WERI-Rb-1 (cell line): ENCODE data around the gene ZBTB20.

Source experiments
- DNase-seq: peaks from one replicate; pipeline ENCODE4 v3.0.0-alpha.2; 2020
- H3K27ac ChIP-seq: fragments of 250-450 bp; sonication (Bioruptor Pico); 2 replicates; pipeline ENCODE4 v1.5.1; 2020; ENCODE audit warnings: mild to moderate bottlenecking, moderate library complexity
- H3K27me3 ChIP-seq: fragments of 250-450 bp; sonication (Bioruptor Pico); 2 replicates; pipeline ENCODE4 v1.5.1; 2021; ENCODE audit warnings: mild to moderate bottlenecking, low read depth, moderate library complexity; ENCODE audit not compliant: insufficient read depth, severe bottlenecking
- H3K36me3 ChIP-seq: fragments of 250-450 bp; sonication (Bioruptor Pico); 2 replicates; pipeline ENCODE4 v1.5.1; 2020; ENCODE audit warnings: mild to moderate bottlenecking, moderate library complexity
- H3K4me3 ChIP-seq: 2 replicates; pipeline ENCODE4 v1.5.1; 2011; ENCODE audit warnings: low read depth, mild to moderate bottlenecking, control low read depth, low read length
- H3K9me3 ChIP-seq: fragments of 250-450 bp; sonication (Bioruptor Pico); 2 replicates; pipeline ENCODE4 v1.5.1; 2021; ENCODE audit warnings: mild to moderate bottlenecking, moderate library complexity; ENCODE audit not compliant: severe bottlenecking
- CTCF ChIP-seq: IDR thresholded peaks from 2 replicates; pipeline ENCODE4 v1.5.1; 2011; ENCODE audit warnings: low read depth, mild to moderate bottlenecking, control low read depth, inconsistent platforms, low read length

Gene ZBTB20

GRCh38 chr3:114464548-114464947 is 682.5 kb downstream of the ZBTB20 start:
- no peak for TF ChIP-seq CTCF
- Histone ChIP-seq H3K36me3 (no peaks in the 10 kb centered on the region), H3K4me3 (no peak overlapping the region), H3K9me3 (no peaks in the 10 kb centered on the region), H3K27ac (no peak overlapping the region), H3K27me3 (peaks cover 21% of the 10 kb centered on the region)
- DNase-seq, result no peak

- peaks cover 34% of the 10 kb centered on the region for H3K27me3 ChIP-seq
These were observed 684.3 kb downstream of the ZBTB20 start for GRCh38 chr3:114462750-114463149.

GRCh38 chr3:114460459-114460858 is 686.6 kb downstream of the ZBTB20 start:
- no peaks in the 10 kb centered on the region for H3K9me3 ChIP-seq
- TF ChIP-seq CTCF, result no peak

More at GRCh38 chr3:114462750-114463149, 684.3 kb downstream of the ZBTB20 start:
- no peaks in the 10 kb centered on the region for H3K9me3 ChIP-seq
- no peak for TF ChIP-seq CTCF
- no peak overlapping the region for H3K27ac ChIP-seq
- DNase-seq, result no peak
- no peak overlapping the region for H3K4me3 ChIP-seq
- no peaks in the 10 kb centered on the region for H3K36me3 ChIP-seq

GRCh38 chr3:114456742-114457141 is 690.3 kb downstream of the ZBTB20 start:
- Histone ChIP-seq H3K27ac (no peak overlapping the region), H3K27me3 (peaks cover 71% of the 10 kb centered on the region), H3K36me3 (no peaks in the 10 kb centered on the region), H3K4me3 (no peak overlapping the region), H3K9me3 (no peaks in the 10 kb centered on the region)
- no peak for DNase-seq
- no peak for TF ChIP-seq CTCF

More at GRCh38 chr3:114460459-114460858, 686.6 kb downstream of the ZBTB20 start:
- no peak overlapping the region for H3K27ac ChIP-seq
- H3K36me3 ChIP-seq, result no peaks in the 10 kb centered on the region
- no peak overlapping the region for H3K4me3 ChIP-seq
- DNase-seq, result no peak
- H3K27me3 ChIP-seq, result peaks cover 57% of the 10 kb centered on the region

- no peak for DNase-seq
- no peak for TF ChIP-seq CTCF
- no peaks in the 10 kb centered on the region for H3K36me3 ChIP-seq
- no peak overlapping the region for H3K27ac ChIP-seq
- peaks cover 76% of the 10 kb centered on the region for H3K27me3 ChIP-seq
- no peaks in the 10 kb centered on the region for H3K9me3 ChIP-seq
- no peak overlapping the region for H3K4me3 ChIP-seq
These were observed 691.7 kb downstream of the ZBTB20 start for GRCh38 chr3:114455432-114455831.

GRCh38 chr3:114454551-114455251 is 692.4 kb downstream of the ZBTB20 start:
- no peaks in the 10 kb centered on the region for H3K9me3 ChIP-seq
- no peak overlapping the region for H3K27ac ChIP-seq
- DNase-seq, result no peak
- H3K4me3 ChIP-seq, result peak overlapping the region; percentile 11
- no peaks in the 10 kb centered on the region for H3K36me3 ChIP-seq
- H3K27me3 ChIP-seq, result peaks cover 82% of the 10 kb centered on the region
- TF ChIP-seq CTCF, result no peak
